A673 (cell line): ENCODE measurements around the gene TRIM65.

Experiments
- CTCF ChIP-seq: fragments of 300-800, 200-600 bp; sonication (generic); conservative IDR thresholded peaks from 2 replicates; pipeline ENCODE4 v1.5.1; 2017; ENCODE audit warnings: low read depth, mild to moderate bottlenecking, antibody characterized with exemption, low read length, moderate library complexity, mixed read lengths
- EZH2 ChIP-seq: fragments of 200-600 bp; sonication (generic); IDR thresholded peaks from 2 replicates; pipeline ENCODE4 v1.6.1; 2017; ENCODE audit warnings: borderline replicate concordance, low read depth, mild to moderate bottlenecking, mixed read lengths, antibody characterized with exemption, low read length; ENCODE audit not compliant: poor library complexity, severe bottlenecking

- TF ChIP-seq CTCF (no peak), EZH2 (no peak)
These were observed 34.3 kb upstream of the TRIM65 start for GRCh38 chr17:75931062-75931461.
